ENCODE data around the gene RAPGEF5. TPM values are rescaled to one million over a fixed set of nuclear protein-coding genes. Genes with fewer than 3 reads are reported as not detected.

The RAPGEF5 gene
- total RNA-seq, 1 donor from 2014 or later, result 0.70 TPM

GRCh38 chr7:22192801-22193200 is 164.2 kb downstream of the RAPGEF5 start:
- no peak for DNase-seq (ENCODE audit: low spot score)
- Mint-ChIP-seq H3K4me3 (no peak overlapping the region), H3K36me3 (ENCODE audit: low read depth) (no peaks in the 10 kb centered on the region), H3K4me1 (ENCODE audit: low read depth) (no peaks in the 10 kb centered on the region), H3K27ac (no peak overlapping the region), H3K9me3 (no peaks in the 10 kb centered on the region), H3K27me3 (ENCODE audit: insufficient read depth) (peaks cover 6% of the 10 kb centered on the region)
- intact Hi-C loops (cut with micrococcal nuclease), result no loop called here

GRCh38 chr7:22190736-22191135 is 166.2 kb downstream of the RAPGEF5 start:
- H3K9me3 Mint-ChIP-seq, result no peaks in the 10 kb centered on the region
- no peaks in the 10 kb centered on the region for H3K36me3 Mint-ChIP-seq (ENCODE audit: low read depth)
- no peak overlapping the region for H3K27ac Mint-ChIP-seq
- no peak overlapping the region for H3K4me3 Mint-ChIP-seq
- DNase-seq (ENCODE audit: low spot score), result no peak
- H3K4me1 Mint-ChIP-seq (ENCODE audit: low read depth), result no peaks in the 10 kb centered on the region
- intact Hi-C loops (cut with micrococcal nuclease), result no loop called here
- peaks cover 6% of the 10 kb centered on the region for H3K27me3 Mint-ChIP-seq (ENCODE audit: insufficient read depth)

GRCh38 chr7:22189741-22190140 is 167.2 kb downstream of the RAPGEF5 start:
- H3K27ac Mint-ChIP-seq, result no peak overlapping the region
- intact Hi-C loops (cut with micrococcal nuclease), result no loop called here
- no peaks in the 10 kb centered on the region for H3K9me3 Mint-ChIP-seq
- no peaks in the 10 kb centered on the region for H3K4me1 Mint-ChIP-seq (ENCODE audit: low read depth)
- no peaks in the 10 kb centered on the region for H3K36me3 Mint-ChIP-seq (ENCODE audit: low read depth)
- no peak overlapping the region for H3K4me3 Mint-ChIP-seq
- no peak for DNase-seq (ENCODE audit: low spot score)
- peaks cover 12% of the 10 kb centered on the region for H3K27me3 Mint-ChIP-seq (ENCODE audit: insufficient read depth)

- H3K9me3 Mint-ChIP-seq, result no peaks in the 10 kb centered on the region
- DNase-seq (ENCODE audit: low spot score), result no peak
- H3K27me3 Mint-ChIP-seq (ENCODE audit: insufficient read depth), result peaks cover 15% of the 10 kb centered on the region
- H3K4me1 Mint-ChIP-seq (ENCODE audit: low read depth), result no peaks in the 10 kb centered on the region
- no peak overlapping the region for H3K27ac Mint-ChIP-seq
- no peak overlapping the region for H3K4me3 Mint-ChIP-seq
- intact Hi-C loops (cut with micrococcal nuclease), result no loop called here
- no peaks in the 10 kb centered on the region for H3K36me3 Mint-ChIP-seq (ENCODE audit: low read depth)
These were observed 167.7 kb downstream of the RAPGEF5 start for GRCh38 chr7:22189230-22189629.

GRCh38 chr7:22187691-22188348 is 169.1 kb downstream of the RAPGEF5 start:
- Mint-ChIP-seq H3K4me3 (no peak overlapping the region), H3K36me3 (ENCODE audit: low read depth) (no peaks in the 10 kb centered on the region), H3K9me3 (no peaks in the 10 kb centered on the region), H3K27ac (no peak overlapping the region), H3K27me3 (ENCODE audit: insufficient read depth) (peaks cover 20% of the 10 kb centered on the region), H3K4me1 (ENCODE audit: low read depth) (peaks cover 6% of the 10 kb centered on the region)
- no peak for DNase-seq (ENCODE audit: low spot score)
- intact Hi-C loops (cut with micrococcal nuclease), result no loop called here

GRCh38 chr7:22185559-22185958 is 171.4 kb downstream of the RAPGEF5 start:
- H3K4me3 Mint-ChIP-seq, result no peak overlapping the region
- no peak overlapping the region for H3K27ac Mint-ChIP-seq
- H3K36me3 Mint-ChIP-seq (ENCODE audit: low read depth), result no peaks in the 10 kb centered on the region
- H3K27me3 Mint-ChIP-seq (ENCODE audit: insufficient read depth), result peaks cover 15% of the 10 kb centered on the region
- peaks cover 17% of the 10 kb centered on the region for H3K4me1 Mint-ChIP-seq (ENCODE audit: low read depth)
- H3K9me3 Mint-ChIP-seq, result no peaks in the 10 kb centered on the region
- DNase-seq (ENCODE audit: low spot score), result no peak
- intact Hi-C loops (cut with micrococcal nuclease), result no loop called here

GRCh38 chr7:22184549-22185199 is 172.3 kb downstream of the RAPGEF5 start:
- peaks cover 17% of the 10 kb centered on the region for H3K4me1 Mint-ChIP-seq (ENCODE audit: low read depth)

GRCh38 chr7:22183522-22184280 is 173.3 kb downstream of the RAPGEF5 start:
- Mint-ChIP-seq H3K36me3 (ENCODE audit: low read depth) (no peaks in the 10 kb centered on the region), H3K4me1 (ENCODE audit: low read depth) (peaks cover 17% of the 10 kb centered on the region), H3K27me3 (ENCODE audit: insufficient read depth) (peaks cover 17% of the 10 kb centered on the region), H3K9me3 (no peaks in the 10 kb centered on the region), H3K4me3 (no peak overlapping the region), H3K27ac (no peak overlapping the region)
- no peak for DNase-seq (ENCODE audit: low spot score)
- intact Hi-C loops (cut with micrococcal nuclease), result loop anchor here (5.0 kb wide), 1 partner anchor 71 kb away; no protein-coding TSS in a partner anchor

More at GRCh38 chr7:22184549-22185199, 172.3 kb downstream of the RAPGEF5 start:
- intact Hi-C loops (cut with micrococcal nuclease), result loop anchor here (5.0 kb wide), 1 partner anchor 72 kb away; no protein-coding TSS in a partner anchor
- no peaks in the 10 kb centered on the region for H3K36me3 Mint-ChIP-seq (ENCODE audit: low read depth)
- no peak for DNase-seq (ENCODE audit: low spot score)
- no peak overlapping the region for H3K4me3 Mint-ChIP-seq
- H3K27me3 Mint-ChIP-seq (ENCODE audit: insufficient read depth), result peaks cover 13% of the 10 kb centered on the region
- no peak overlapping the region for H3K27ac Mint-ChIP-seq
- H3K9me3 Mint-ChIP-seq, result no peaks in the 10 kb centered on the region

GRCh38 chr7:22182149-22182548 is 174.8 kb downstream of the RAPGEF5 start:
- Mint-ChIP-seq H3K4me3 (peak overlapping the region; percentile 35), H3K36me3 (ENCODE audit: low read depth) (no peaks in the 10 kb centered on the region), H3K4me1 (ENCODE audit: low read depth) (peaks cover 17% of the 10 kb centered on the region), H3K9me3 (no peaks in the 10 kb centered on the region), H3K27ac (no peak overlapping the region), H3K27me3 (ENCODE audit: insufficient read depth) (peaks cover 17% of the 10 kb centered on the region)
- intact Hi-C loops (cut with micrococcal nuclease), result loop anchor here (5.0 kb wide), 1 partner anchor 70 kb away; no protein-coding TSS in a partner anchor
- no peak for DNase-seq (ENCODE audit: low spot score)

- H3K36me3 Mint-ChIP-seq (ENCODE audit: low read depth), result no peaks in the 10 kb centered on the region
- H3K9me3 Mint-ChIP-seq, result no peaks in the 10 kb centered on the region
- peaks cover 17% of the 10 kb centered on the region for H3K4me1 Mint-ChIP-seq (ENCODE audit: low read depth)
- H3K4me3 Mint-ChIP-seq, result peak overlapping the region; percentile 35
- H3K27ac Mint-ChIP-seq, result no peak overlapping the region
- intact Hi-C loops (cut with micrococcal nuclease), result loop anchor here (5.0 kb wide), 1 partner anchor 69 kb away; no protein-coding TSS in a partner anchor
- H3K27me3 Mint-ChIP-seq (ENCODE audit: insufficient read depth), result peaks cover 17% of the 10 kb centered on the region
- DNase-seq (ENCODE audit: low spot score), result no peak
These were observed 175.3 kb downstream of the RAPGEF5 start for GRCh38 chr7:22181663-22182062.

- H3K27ac Mint-ChIP-seq, result no peak overlapping the region
- peaks cover 23% of the 10 kb centered on the region for H3K4me1 Mint-ChIP-seq (ENCODE audit: low read depth)
- H3K36me3 Mint-ChIP-seq (ENCODE audit: low read depth), result no peaks in the 10 kb centered on the region
- intact Hi-C loops (cut with micrococcal nuclease), result no loop called here
- no peaks in the 10 kb centered on the region for H3K9me3 Mint-ChIP-seq
- DNase-seq (ENCODE audit: low spot score), result no peak
- H3K27me3 Mint-ChIP-seq (ENCODE audit: insufficient read depth), result peaks cover 8% of the 10 kb centered on the region
- no peak overlapping the region for H3K4me3 Mint-ChIP-seq
These were observed 177.5 kb downstream of the RAPGEF5 start for GRCh38 chr7:22179442-22179879.

- Mint-ChIP-seq H3K4me3 (no peak overlapping the region), H3K27me3 (ENCODE audit: insufficient read depth) (peaks cover 8% of the 10 kb centered on the region), H3K9me3 (no peaks in the 10 kb centered on the region), H3K36me3 (ENCODE audit: low read depth) (no peaks in the 10 kb centered on the region), H3K4me1 (ENCODE audit: low read depth) (peaks cover 29% of the 10 kb centered on the region), H3K27ac (no peak overlapping the region)
- intact Hi-C loops (cut with micrococcal nuclease), result no loop called here
- DNase-seq (ENCODE audit: low spot score), result no peak
These were observed 178.2 kb downstream of the RAPGEF5 start for GRCh38 chr7:22178735-22179134.
